WTC11 (cell line): ENCODE results near the gene IQCB1. TPM values are rescaled to one million over a fixed set of nuclear protein-coding genes. Genes with fewer than 3 reads are reported as not detected.
A peak's percentile ranks its signal among the peaks of the same experiment; 100 is the strongest.

Experiments
- ATAC-seq: fragments of 200-7000 bp; cut with Tn5 transposase; 2 replicates; pipeline ENCODE4 v1.10.0; 2021; ENCODE audit warnings: mild to moderate bottlenecking, moderate library complexity
- CTCF ChIA-PET: fragments of 300-600 bp; sonication (Branson Sonifier 250); formaldehyde crosslinking; loops from one replicate; lab custom pipeline; 2021; ENCODE audit warnings: antibody characterized with exemption; lab: Charles Lee
- POLR2A ChIA-PET: fragments of 350-600 bp; sonication (Branson Sonifier 250); formaldehyde crosslinking; loops from one replicate; lab custom pipeline; 2021; ENCODE audit warnings: antibody characterized with exemption; lab: Charles Lee
- DNase-seq: peaks from one replicate; pipeline ENCODE4 v3.0.0; 2021; ENCODE audit warnings: low spot score
- H3K27ac Mint-ChIP-seq: 2 replicates; pipeline ENCODE4 v1.8.0; 2021; ENCODE audit warnings: mixed read lengths
- H3K27me3 Mint-ChIP-seq: 2 replicates; pipeline ENCODE4 v1.8.0; 2021; ENCODE audit warnings: low read depth, mild to moderate bottlenecking, moderate library complexity, mixed read lengths
- H3K36me3 Mint-ChIP-seq: 2 replicates; pipeline ENCODE4 v1.8.0; 2021; ENCODE audit warnings: mixed read lengths
- H3K4me1 Mint-ChIP-seq: 2 replicates; pipeline ENCODE4 v1.8.0; 2022; ENCODE audit warnings: mixed read lengths
- H3K4me3 Mint-ChIP-seq: 2 replicates; pipeline ENCODE4 v1.8.0; 2021; ENCODE audit warnings: mild to moderate bottlenecking, moderate library complexity, mixed read lengths
- H3K9me3 Mint-ChIP-seq: 2 replicates; pipeline ENCODE4 v1.8.0; 2021; ENCODE audit warnings: mixed read lengths
- AR ChIP-seq: fragments of 250-450 bp; sonication (Bioruptor Pico); IDR thresholded peaks from 2 replicates; pipeline ENCODE4 v1.9.0; 2021; ENCODE audit warnings: mild to moderate bottlenecking
- ARID4B ChIP-seq: sonication (generic); formaldehyde crosslinking; IDR thresholded peaks from 2 replicates; pipeline ENCODE4 v1.8.0; 2023; ENCODE audit warnings: missing genetic modification reagents, mild to moderate bottlenecking, borderline replicate concordance
- ATF3 ChIP-seq: sonication (generic); formaldehyde crosslinking; conservative IDR thresholded peaks from 2 replicates; pipeline ENCODE4 v1.8.1; 2022; ENCODE audit warnings: mild to moderate bottlenecking, missing genetic modification reagents
- ATF6 ChIP-seq: sonication (generic); formaldehyde crosslinking; IDR thresholded peaks from 2 replicates; pipeline ENCODE4 v1.8.1; 2023; ENCODE audit warnings: mild to moderate bottlenecking, missing genetic modification reagents
- ELF4 ChIP-seq: sonication (generic); formaldehyde crosslinking; IDR thresholded peaks from 2 replicates; pipeline ENCODE4 v1.8.1; 2022; ENCODE audit warnings: low read depth, mild to moderate bottlenecking, moderate library complexity, missing genetic modification reagents
- ERG ChIP-seq: fragments of 250-450 bp; sonication (Bioruptor Pico); IDR thresholded peaks from 2 replicates; pipeline ENCODE4 v1.8.0; 2021; ENCODE audit warnings: mild to moderate bottlenecking
- ESRRA ChIP-seq: sonication (generic); formaldehyde crosslinking; IDR thresholded peaks from 2 replicates; pipeline ENCODE4 v1.8.1; 2022; ENCODE audit warnings: mild to moderate bottlenecking, missing genetic modification reagents, borderline replicate concordance
- GTF2I ChIP-seq: fragments of 250-450 bp; sonication (Bioruptor Pico); conservative IDR thresholded peaks from 2 replicates; pipeline ENCODE4 v1.4.0; 2021; ENCODE audit warnings: mild to moderate bottlenecking
- JUN ChIP-seq: sonication (generic); formaldehyde crosslinking; IDR thresholded peaks from 2 replicates; pipeline ENCODE4 v1.8.0; 2023; ENCODE audit warnings: mild to moderate bottlenecking, missing genetic modification reagents
- MYBL2 ChIP-seq: sonication (generic); formaldehyde crosslinking; IDR thresholded peaks from 2 replicates; pipeline ENCODE4 v1.8.1; 2023; ENCODE audit warnings: mild to moderate bottlenecking, moderate library complexity, missing genetic modification reagents
- NR2C2 ChIP-seq: sonication (generic); formaldehyde crosslinking; IDR thresholded peaks from 2 replicates; pipeline ENCODE4 v1.8.0; 2022; ENCODE audit warnings: mild to moderate bottlenecking, missing genetic modification reagents
- RELA ChIP-seq: sonication (generic); formaldehyde crosslinking; IDR thresholded peaks from 2 replicates; pipeline ENCODE4 v1.8.1; 2022; ENCODE audit warnings: missing genetic modification reagents, mild to moderate bottlenecking, borderline replicate concordance
- RORB ChIP-seq: fragments of 250-450 bp; sonication (Bioruptor Pico); IDR thresholded peaks from 2 replicates; pipeline ENCODE4 v1.9.0; 2021; ENCODE audit warnings: mild to moderate bottlenecking
- TEAD4 ChIP-seq: sonication (generic); formaldehyde crosslinking; IDR thresholded peaks from 2 replicates; pipeline ENCODE4 v1.8.0; 2022; ENCODE audit warnings: mild to moderate bottlenecking, missing genetic modification reagents
- USF1 ChIP-seq: sonication (generic); formaldehyde crosslinking; IDR thresholded peaks from 2 replicates; pipeline ENCODE4 v1.8.0; 2022; ENCODE audit warnings: mild to moderate bottlenecking, missing genetic modification reagents
- ZBTB21 ChIP-seq: sonication (generic); formaldehyde crosslinking; IDR thresholded peaks from 2 replicates; pipeline ENCODE4 v1.8.1; 2023; ENCODE audit warnings: mild to moderate bottlenecking, missing genetic modification reagents, borderline replicate concordance
- ZBTB43 ChIP-seq: sonication (generic); formaldehyde crosslinking; IDR thresholded peaks from 2 replicates; pipeline ENCODE4 v1.8.1; 2023; ENCODE audit warnings: mild to moderate bottlenecking, missing genetic modification reagents
- ZNF138 ChIP-seq: sonication (generic); formaldehyde crosslinking; conservative IDR thresholded peaks from 2 replicates; pipeline ENCODE4 v1.8.1; 2022; ENCODE audit warnings: mild to moderate bottlenecking, moderate library complexity, missing genetic modification reagents
- ZNF396 ChIP-seq: fragments of 250-450 bp; sonication (Bioruptor Pico); IDR thresholded peaks from 2 replicates; pipeline ENCODE4 v1.8.0; 2021; ENCODE audit warnings: mild to moderate bottlenecking, moderate library complexity, borderline replicate concordance
- ZNF425 ChIP-seq: fragments of 250-450 bp; sonication (Bioruptor Pico); conservative IDR thresholded peaks from 2 replicates; pipeline ENCODE4 v1.9.0; 2021; ENCODE audit warnings: mild to moderate bottlenecking
- total RNA-seq: library from RNA; stranded (reverse); gene quantifications from 3 replicates; pipeline ENCODE4 v1.2.3, GENCODE V29; 2021

Gene IQCB1
- total RNA-seq, 1 experiment from 2014 or later, result 30.2 TPM

GRCh38 chr3:121836481-121836880 is 1.6 kb upstream of the IQCB1 start:
- Mint-ChIP-seq H3K27me3 (peaks cover 19% of the 10 kb centered on the region), H3K4me1 (peaks cover 19% of the 10 kb centered on the region), H3K9me3 (no peaks in the 10 kb centered on the region), H3K4me3 (peak overlapping the region; percentile 95), H3K27ac (no peak overlapping the region), H3K36me3 (peaks cover 8% of the 10 kb centered on the region)
- no peak for TF ChIP-seq TEAD4 (CRISPR knock-in tag)
- no peak for TF ChIP-seq ZNF396 (CRISPR knock-in tag)
- no peak for TF ChIP-seq NR2C2 (CRISPR knock-in tag)
- no peak for TF ChIP-seq AR (CRISPR knock-in tag)
- TF ChIP-seq RELA (CRISPR knock-in tag), result no peak
- no peak for TF ChIP-seq ZNF138
- TF ChIP-seq ZBTB21 (CRISPR knock-in tag), result no peak
- no peak for TF ChIP-seq GTF2I (CRISPR knock-in tag)
- TF ChIP-seq ESRRA (CRISPR knock-in tag), result no peak
- TF ChIP-seq MYBL2, result no peak
- TF ChIP-seq RORB (CRISPR knock-in tag), result no peak
- TF ChIP-seq ERG (CRISPR knock-in tag), result no peak
- TF ChIP-seq USF1 (CRISPR knock-in tag), result no peak
- no peak for TF ChIP-seq ARID4B
- CTCF ChIA-PET, result interaction anchor here (1.1 kb wide), 1 partner anchor 159 kb away, joined by 4 read pairs; no protein-coding TSS in a partner anchor
- ATAC-seq, result no peak
- POLR2A ChIA-PET, result no interaction called here
- no peak for DNase-seq

- peaks cover 8% of the 10 kb centered on the region for H3K36me3 Mint-ChIP-seq
- ChIA-PET CTCF (interaction anchor here (1.1 kb wide), 1 partner anchor 159 kb away, joined by 4 read pairs; no protein-coding TSS in a partner anchor), POLR2A (no interaction called here)
- no peak for ATAC-seq
- H3K4me1 Mint-ChIP-seq, result peaks cover 19% of the 10 kb centered on the region
- H3K4me3 Mint-ChIP-seq, result peak overlapping the region; percentile 95
- no peak overlapping the region for H3K27ac Mint-ChIP-seq
- DNase-seq, result no peak
- H3K27me3 Mint-ChIP-seq, result peaks cover 19% of the 10 kb centered on the region
- no peaks in the 10 kb centered on the region for H3K9me3 Mint-ChIP-seq
- TF ChIP-seq ZBTB21 (CRISPR knock-in tag) (no peak), ATF6 (CRISPR knock-in tag) (no peak), ELF4 (no peak), JUN (CRISPR knock-in tag) (no peak), ATF3 (CRISPR knock-in tag) (no peak), ZBTB43 (CRISPR knock-in tag) (no peak), TEAD4 (CRISPR knock-in tag) (no peak), ZNF425 (CRISPR knock-in tag) (no peak)
Measured at GRCh38 chr3:121836064-121836463, 1.2 kb upstream of the IQCB1 start.
